Parathyroid adenoma (tissue), 2 donors: Measurements from ENCODE around the gene ZNG1F.
"Not testable (repeated sequence)": the region's sequence is repeated elsewhere in the genome, so short reads cannot be mapped to it uniquely, and the experiment has no call there.

ENCODE experiments used
- H2AFZ ChIP-seq: fragments of 300-600 bp; sonication (generic); one replicate; pipeline ENCODE4 v1.7.0; 2017; ENCODE audit warnings: antibody characterized with exemption, mild to moderate bottlenecking
- H3K27ac ChIP-seq: fragments of 300-600 bp; sonication (generic); one replicate; pipeline ENCODE4 v1.7.0; 2017
- H3K27me3 ChIP-seq: fragments of 300-600 bp; sonication (generic); one replicate; pipeline ENCODE4 v1.7.0; 2017; ENCODE audit warnings: low read length; ENCODE audit not compliant: control insufficient read depth, insufficient read depth
- H3K36me3 ChIP-seq: fragments of 300-600 bp; sonication (generic); one replicate; pipeline ENCODE4 v1.7.0; 2017; ENCODE audit warnings: low read length; ENCODE audit not compliant: control insufficient read depth, insufficient read depth
- H3K4me1 ChIP-seq: fragments of 300-600 bp; sonication (generic); one replicate; pipeline ENCODE4 v1.7.0; 2017; ENCODE audit warnings: control low read depth
- H3K4me2 ChIP-seq: fragments of 300-600 bp; sonication (generic); one replicate; pipeline ENCODE4 v1.7.0; 2017; ENCODE audit warnings: low read length
- H3K4me3 ChIP-seq: fragments of 300-600 bp; sonication (generic); one replicate; pipeline ENCODE4 v1.7.0; 2017; ENCODE audit warnings: low read depth, low read length
- H3K79me2 ChIP-seq: fragments of 300-600 bp; sonication (generic); one replicate; pipeline ENCODE4 v1.7.0; 2017; ENCODE audit warnings: control low read depth
- H3K9ac ChIP-seq: fragments of 300-600 bp; sonication (generic); one replicate; pipeline ENCODE4 v1.7.0; 2017; ENCODE audit warnings: mild to moderate bottlenecking
- H3K9me3 ChIP-seq: fragments of 300-600 bp; sonication (generic); one replicate; pipeline ENCODE4 v1.7.0; 2017; ENCODE audit warnings: low read length; ENCODE audit not compliant: control insufficient read depth
- donor health status: primary hyperparathyroidism.

Gene ZNG1F

GRCh38 chr9:41106472-41107116 lies 82.5 kb downstream of the ZNG1F start:
- not testable (repeated sequence) for H3K79me2 ChIP-seq, H2AFZ ChIP-seq, H3K27me3 ChIP-seq, H3K9me3 ChIP-seq, H3K9ac ChIP-seq, H3K36me3 ChIP-seq, H3K4me3 ChIP-seq, H3K27ac ChIP-seq, H3K4me2 ChIP-seq, H3K4me1 ChIP-seq

GRCh38 chr9:41105557-41106253 lies 83.4 kb downstream of the ZNG1F start:
- H3K27me3 ChIP-seq, H3K4me1 ChIP-seq, H2AFZ ChIP-seq, H3K79me2 ChIP-seq, H3K4me2 ChIP-seq, H3K9ac ChIP-seq, H3K27ac ChIP-seq, H3K36me3 ChIP-seq, H3K9me3 ChIP-seq, H3K4me3 ChIP-seq: not testable (repeated sequence)

GRCh38 chr9:41104542-41104941 lies 84.6 kb downstream of the ZNG1F start:
- H3K4me2 ChIP-seq, H3K79me2 ChIP-seq, H3K27me3 ChIP-seq, H3K9ac ChIP-seq, H3K36me3 ChIP-seq, H2AFZ ChIP-seq, H3K27ac ChIP-seq, H3K4me3 ChIP-seq, H3K4me1 ChIP-seq, H3K9me3 ChIP-seq: not testable (repeated sequence)

- H3K9ac ChIP-seq, H3K9me3 ChIP-seq, H3K4me2 ChIP-seq, H3K4me1 ChIP-seq, H3K27me3 ChIP-seq, H3K36me3 ChIP-seq, H3K4me3 ChIP-seq, H3K79me2 ChIP-seq, H3K27ac ChIP-seq, H2AFZ ChIP-seq: not testable (repeated sequence)
Observed at GRCh38 chr9:41100508-41100907, 88.6 kb downstream of the ZNG1F start.

GRCh38 chr9:41098759-41099158 lies 90.4 kb downstream of the ZNG1F start:
- H3K36me3 ChIP-seq, H3K4me3 ChIP-seq, H3K27me3 ChIP-seq, H3K27ac ChIP-seq, H2AFZ ChIP-seq, H3K9ac ChIP-seq, H3K79me2 ChIP-seq, H3K4me1 ChIP-seq, H3K4me2 ChIP-seq, H3K9me3 ChIP-seq: not testable (repeated sequence)

- not testable (repeated sequence) for H3K4me1 ChIP-seq, H3K79me2 ChIP-seq, H3K27me3 ChIP-seq, H2AFZ ChIP-seq, H3K9ac ChIP-seq, H3K9me3 ChIP-seq, H3K27ac ChIP-seq, H3K4me3 ChIP-seq, H3K36me3 ChIP-seq, H3K4me2 ChIP-seq
Observed at GRCh38 chr9:41095060-41095459, 94.1 kb downstream of the ZNG1F start.

- not testable (repeated sequence) for H3K27ac ChIP-seq, H3K79me2 ChIP-seq, H3K9ac ChIP-seq, H3K27me3 ChIP-seq, H3K4me1 ChIP-seq, H2AFZ ChIP-seq, H3K4me2 ChIP-seq, H3K9me3 ChIP-seq, H3K36me3 ChIP-seq, H3K4me3 ChIP-seq
Observed at GRCh38 chr9:41094010-41094773, 94.9 kb downstream of the ZNG1F start.

GRCh38 chr9:41090922-41091321 lies 98.2 kb downstream of the ZNG1F start:
- H2AFZ ChIP-seq, H3K9ac ChIP-seq, H3K4me1 ChIP-seq, H3K4me3 ChIP-seq, H3K9me3 ChIP-seq, H3K27ac ChIP-seq, H3K4me2 ChIP-seq, H3K27me3 ChIP-seq, H3K79me2 ChIP-seq, H3K36me3 ChIP-seq: not testable (repeated sequence)

GRCh38 chr9:41090386-41090785 lies 98.7 kb downstream of the ZNG1F start:
- not testable (repeated sequence) for H3K9ac ChIP-seq, H3K9me3 ChIP-seq, H2AFZ ChIP-seq, H3K4me2 ChIP-seq, H3K27me3 ChIP-seq, H3K27ac ChIP-seq, H3K79me2 ChIP-seq, H3K4me1 ChIP-seq, H3K36me3 ChIP-seq, H3K4me3 ChIP-seq
